Activated CD8-positive, alpha-beta memory T cell treated with anti-CD3 and anti-CD28 coated beads, Interleukin-2, amount 50 U/mL, for 1 hour (primary cell): ENCODE measurements around the gene MTM1.

Experiments
- DNase-seq: peaks from one replicate; pipeline ENCODE4 v3.0.0-alpha.2; 2020; ENCODE audit errors: extremely low read depth

MTM1 gene

GRCh38 chrX:150664290-150664689, 95.9 kb downstream of the MTM1 start:
- DNase-seq, result no peak

DNA sequence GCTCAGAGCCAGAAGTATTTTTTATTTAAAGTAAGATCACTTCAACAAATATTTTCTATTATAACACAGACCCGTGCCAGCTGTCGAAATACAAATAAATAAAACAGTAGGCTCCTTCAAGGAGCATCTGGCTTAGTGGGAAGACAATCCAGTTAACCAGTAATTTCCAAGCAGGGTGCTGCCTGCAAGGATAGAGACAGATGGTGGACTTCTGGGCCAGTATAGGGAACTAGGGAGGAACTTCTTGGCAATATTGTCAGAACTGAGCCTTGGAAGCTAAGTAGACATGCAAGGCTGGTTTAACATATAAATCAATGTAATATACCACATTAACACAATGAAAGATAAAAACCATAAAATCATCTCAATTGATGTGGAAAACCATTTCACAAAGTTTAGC, 107.8 kb downstream of the MTM1 start:
- DNase-seq, result no peak

- no peak for DNase-seq
Observed at GRCh38 chrX:150680974-150681373, 112.6 kb downstream of the MTM1 start.

DNA sequence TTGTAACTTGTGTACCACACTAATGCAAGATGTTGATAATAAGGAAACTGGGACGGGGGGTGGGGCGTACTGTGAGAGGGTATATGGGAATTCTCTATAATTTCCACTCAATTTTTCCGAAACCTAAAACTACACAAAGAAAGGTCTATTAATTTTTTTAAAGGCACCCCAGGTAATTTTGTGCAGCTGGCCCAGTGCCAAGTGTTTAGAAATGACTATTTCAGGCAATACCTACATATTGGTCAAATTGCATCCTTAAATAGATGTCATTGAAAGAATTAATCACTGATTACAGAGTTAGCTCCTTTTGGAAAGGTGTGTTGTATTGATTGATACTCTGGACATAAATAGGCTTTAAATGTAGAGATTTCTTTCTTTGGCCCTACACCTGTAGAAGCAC, 114.7 kb downstream of the MTM1 start:
- no peak for DNase-seq

DNA sequence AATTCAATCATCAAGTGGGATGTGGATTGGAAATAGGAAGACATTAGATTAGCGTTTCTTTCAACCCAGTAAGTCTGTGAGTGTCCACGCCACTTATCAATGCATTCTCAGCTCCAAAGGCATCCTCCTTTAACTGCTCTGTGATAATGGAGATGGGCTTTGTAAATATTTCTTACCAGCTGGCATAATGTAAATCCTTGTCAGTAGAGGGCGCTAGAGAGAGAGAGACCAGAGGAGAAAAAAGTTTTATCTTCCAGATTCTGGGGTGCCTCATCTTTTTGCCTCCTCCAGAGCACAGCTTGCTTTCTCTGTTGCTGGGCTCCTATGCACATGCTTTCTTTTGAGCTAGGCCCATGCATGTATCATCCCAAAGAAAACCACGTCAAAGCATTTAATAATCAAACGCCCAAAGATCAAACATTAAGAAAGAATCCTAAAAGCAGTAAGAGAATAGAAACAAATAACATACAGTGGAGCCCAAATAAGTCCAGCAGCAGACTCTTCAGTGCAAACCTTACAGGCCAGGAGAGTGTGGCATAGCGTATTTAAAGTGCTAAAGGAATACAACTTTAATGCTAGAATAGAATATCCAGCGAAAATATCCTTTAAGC, 115.2 kb downstream of the MTM1 start:
- no peak for DNase-seq

- no peak for DNase-seq
Observed at GRCh38 chrX:150688911-150689451, 120.6 kb downstream of the MTM1 start.

- DNase-seq, result no peak
Observed at GRCh38 chrX:150690126-150690525, 121.7 kb downstream of the MTM1 start.

DNA sequence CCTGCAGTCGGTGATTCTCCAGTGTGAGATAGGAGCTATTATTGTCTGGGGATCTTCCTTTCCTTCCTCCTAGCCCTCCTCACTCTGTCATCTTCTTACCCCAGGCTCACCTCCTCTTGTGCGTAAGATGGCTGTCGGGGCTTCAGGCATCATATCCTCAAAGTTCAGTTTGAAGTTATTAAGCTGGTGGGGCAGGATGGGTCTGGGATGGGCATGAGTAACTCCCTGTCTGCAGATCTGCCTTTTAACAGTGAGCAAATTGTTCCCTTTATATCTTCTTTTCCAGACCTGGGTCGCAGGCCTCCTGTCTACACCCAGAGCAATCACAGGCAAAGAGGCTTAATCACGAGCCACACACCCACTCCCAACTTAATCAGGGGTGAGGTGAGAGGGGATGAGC, 123.9 kb downstream of the MTM1 start:
- no peak for DNase-seq

DNA sequence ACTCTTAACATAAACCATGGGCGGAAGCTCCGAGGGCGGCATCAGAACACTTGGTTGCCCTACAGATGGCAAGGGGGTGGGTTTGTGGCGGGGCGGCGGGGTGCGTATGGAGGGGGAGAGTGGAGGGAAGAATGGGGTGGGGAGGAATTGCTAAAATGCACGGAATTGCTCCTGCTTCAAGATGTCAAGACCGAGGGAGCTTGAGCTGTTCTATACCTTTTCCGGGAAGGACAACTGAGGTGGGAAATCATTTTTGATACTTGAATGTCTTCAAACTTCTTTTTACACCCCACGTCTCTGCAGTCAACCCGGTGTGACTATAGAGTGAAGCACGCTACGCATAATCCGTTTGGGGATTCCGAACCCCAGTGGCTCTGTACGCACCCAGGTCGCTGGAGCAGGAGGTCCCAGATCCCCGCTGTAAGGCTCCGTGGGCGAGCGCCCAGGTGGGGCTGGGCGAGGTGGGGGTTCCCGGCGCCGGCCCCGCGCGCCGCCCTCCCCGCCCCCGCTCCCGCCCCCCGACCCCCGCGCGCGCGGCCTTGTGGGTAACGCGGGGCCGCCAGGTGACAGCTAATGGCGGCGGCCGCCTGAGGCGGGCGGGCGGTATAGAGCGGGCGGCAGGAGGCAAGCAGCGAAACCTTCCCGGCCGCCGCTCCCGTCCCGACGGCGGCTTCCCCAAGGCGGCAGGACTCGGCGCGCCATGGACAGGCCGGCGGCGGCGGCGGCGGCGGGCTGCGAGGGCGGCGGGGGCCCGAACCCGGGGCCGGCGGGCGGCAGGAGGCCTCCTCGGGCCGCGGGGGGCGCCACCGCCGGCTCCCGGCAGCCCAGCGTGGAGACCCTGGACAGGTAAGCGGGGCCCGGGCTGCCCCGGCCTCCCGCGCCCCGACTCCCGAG, 124.7 kb downstream of the MTM1 start, which contains the start of gene MTMR1:
Gene MTMR1 (plus strand): TSS at position 566 of the 894 bp plus-strand sequence. CDS start 135 bp downstream, at position 701.
- DNase-seq, result no peak

DNA sequence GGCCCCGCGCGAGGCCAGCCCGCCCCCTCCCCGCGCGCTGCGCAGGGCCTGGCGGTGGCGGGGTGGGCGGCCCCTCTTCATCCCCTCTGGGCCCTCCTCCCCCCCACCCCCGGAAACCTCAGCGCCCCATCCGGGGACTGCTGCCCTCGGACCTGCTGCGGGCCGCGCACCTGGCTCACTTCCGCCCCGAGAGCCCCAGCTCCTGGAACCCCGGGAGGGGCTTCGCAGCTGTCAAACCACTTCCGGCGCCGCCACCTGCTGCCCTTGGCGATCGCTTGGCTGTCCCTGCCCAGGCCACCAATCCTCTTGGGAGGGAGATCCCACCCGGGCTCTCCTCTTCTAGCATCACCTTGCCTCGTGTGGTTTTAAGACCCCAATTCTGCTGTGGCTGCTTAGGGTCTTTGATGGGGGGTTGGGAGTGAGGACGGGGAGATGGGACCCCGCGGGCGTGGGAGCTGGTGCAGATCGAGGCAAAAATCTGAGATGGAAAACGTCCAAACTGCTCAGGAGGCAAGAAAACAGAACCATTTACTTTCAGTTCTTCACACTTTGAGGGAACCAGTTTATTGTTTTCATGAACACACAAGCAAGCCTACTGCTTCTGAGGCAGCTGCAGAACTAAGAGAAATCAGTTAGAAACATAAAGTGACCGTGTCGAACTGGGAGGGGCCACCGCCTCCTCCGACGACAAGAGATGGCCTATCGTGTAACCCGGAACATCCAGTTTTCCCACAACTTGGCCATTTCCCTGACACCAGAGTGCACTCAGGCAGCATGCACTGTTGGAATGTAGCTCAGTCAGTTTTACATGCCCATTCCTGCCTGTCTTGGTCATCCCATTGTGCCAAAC, 125.5 kb downstream of the MTM1 start:
- no peak for DNase-seq

DNA sequence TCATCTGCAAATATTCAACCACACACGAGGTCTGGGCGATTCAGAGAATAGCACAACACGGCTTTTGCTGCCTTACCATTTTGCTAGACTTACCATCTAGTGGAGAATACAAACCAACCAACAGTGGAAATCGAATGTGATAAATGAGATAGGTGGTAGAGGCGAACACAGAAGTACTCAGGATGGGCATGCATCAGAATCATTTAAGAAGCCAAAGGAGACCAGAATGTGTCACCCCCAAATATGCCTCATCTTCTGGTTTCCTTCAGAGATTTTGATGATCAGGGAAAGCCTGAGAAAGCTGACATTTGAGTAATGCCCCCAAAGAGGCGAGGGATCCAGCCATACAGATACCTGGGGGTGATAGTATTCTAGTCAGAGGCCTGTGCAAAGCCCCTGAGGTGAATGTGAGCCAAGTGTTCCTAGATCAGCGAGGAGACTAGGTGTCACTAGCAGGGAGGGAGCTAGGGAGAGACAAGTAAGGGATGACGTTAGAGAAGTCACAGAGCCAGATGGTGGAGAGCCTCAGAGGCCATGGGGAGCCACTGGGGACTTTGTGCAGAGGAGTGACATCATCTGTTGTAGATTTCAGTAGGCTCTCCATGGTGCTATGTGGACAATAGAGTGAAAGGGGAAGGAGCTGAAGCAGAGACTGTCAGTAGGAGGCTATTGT, 126.5 kb downstream of the MTM1 start:
- DNase-seq, result no peak

DNA sequence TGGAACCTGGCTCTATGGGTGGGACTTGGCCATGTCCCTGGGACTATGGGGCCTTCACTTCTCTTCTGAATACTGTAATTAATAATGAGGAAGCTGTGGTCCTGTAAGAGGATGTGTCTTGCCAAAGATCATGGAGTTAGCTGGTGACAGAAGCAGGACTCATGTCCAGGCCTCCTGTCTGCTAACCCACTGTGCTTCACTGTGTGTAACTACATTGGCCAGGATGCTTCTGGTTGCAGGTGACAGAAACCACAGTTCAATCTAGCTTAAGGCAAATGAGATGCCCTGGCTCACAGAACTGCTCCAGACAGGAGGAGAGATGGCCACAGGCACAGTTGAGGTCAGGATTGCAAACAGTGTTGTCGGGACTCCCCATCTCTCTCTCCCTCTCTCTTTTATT, 127.9 kb downstream of the MTM1 start:
- DNase-seq, result no peak

DNA sequence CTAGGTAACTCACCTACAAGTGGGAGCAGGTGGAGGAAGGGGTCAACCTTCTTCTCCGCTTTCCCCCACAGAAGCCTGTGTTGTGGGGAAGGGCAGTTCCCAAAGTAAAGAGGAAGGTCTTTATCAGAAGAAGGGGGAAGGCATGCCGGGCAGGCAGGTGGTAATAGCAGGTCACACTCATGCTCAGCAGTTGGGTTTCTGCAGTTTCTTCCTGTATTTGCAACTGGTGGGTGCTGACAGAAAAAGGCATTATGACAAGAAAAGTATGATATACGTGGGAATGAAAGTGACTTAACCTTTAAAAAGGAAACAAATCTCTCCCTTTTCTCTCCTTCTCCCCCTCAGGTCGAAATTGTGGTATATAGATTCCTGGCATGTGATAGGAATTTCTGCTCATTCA, 128.4 kb downstream of the MTM1 start:
- DNase-seq, result no peak

- no peak for DNase-seq
Observed at GRCh38 chrX:150697641-150698040, 129.2 kb downstream of the MTM1 start.

GRCh38 chrX:150698981-150699380, 130.6 kb downstream of the MTM1 start:
- no peak for DNase-seq

DNA sequence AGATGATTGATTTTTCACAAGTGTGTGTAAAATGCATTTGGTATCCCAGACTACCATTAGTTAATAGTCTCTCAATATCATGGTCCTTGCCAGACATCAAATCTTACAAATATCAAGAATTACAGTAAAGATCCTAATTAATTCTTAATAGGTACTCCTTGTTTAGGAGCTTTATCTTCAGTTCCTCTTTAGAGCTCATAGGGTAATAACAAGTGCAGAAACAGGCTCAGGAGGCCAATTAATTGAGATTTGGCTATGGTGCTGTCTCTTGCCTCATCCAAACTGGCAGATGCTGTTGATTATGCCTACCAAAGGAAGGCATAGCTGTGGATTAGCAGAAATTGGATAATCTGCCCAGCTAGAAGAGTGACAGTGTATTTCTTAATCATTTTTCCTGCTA, 131.7 kb downstream of the MTM1 start:
- no peak for DNase-seq

- no peak for DNase-seq
Observed at GRCh38 chrX:150701377-150701776, 133.0 kb downstream of the MTM1 start.

DNA sequence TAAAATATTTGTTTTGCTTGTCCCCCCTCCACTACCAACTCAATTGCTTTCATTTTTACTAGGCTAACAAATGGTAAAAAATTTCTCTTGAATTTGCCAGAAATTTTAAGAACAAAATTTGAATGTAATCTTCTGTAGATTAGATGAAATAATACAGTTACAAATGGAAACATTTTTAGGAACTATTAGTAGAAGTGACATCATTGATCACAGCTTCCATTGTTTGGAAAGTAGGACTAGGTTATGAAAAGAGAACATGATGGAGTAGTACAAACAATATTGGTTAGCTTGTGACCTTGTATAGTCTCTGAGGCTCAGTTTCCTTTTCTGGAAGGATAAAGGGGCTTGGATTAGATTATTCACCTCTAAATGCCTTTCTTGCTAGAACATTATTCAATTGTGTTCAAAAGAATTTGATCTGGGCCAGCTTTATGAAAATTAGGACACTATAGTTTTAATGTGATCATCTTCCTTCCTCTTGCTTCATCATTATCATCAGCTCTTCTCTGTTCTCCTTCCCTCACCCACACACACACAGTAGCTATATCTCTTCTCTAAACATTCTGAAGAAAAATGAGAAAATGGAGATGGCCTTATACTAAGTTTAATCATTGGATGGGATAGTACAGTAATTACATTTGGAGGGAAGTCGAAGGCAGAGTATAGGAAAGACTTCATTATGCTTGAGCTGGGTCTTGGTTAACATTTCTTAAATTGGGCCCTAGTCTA, 134.7 kb downstream of the MTM1 start:
- no peak for DNase-seq

DNA sequence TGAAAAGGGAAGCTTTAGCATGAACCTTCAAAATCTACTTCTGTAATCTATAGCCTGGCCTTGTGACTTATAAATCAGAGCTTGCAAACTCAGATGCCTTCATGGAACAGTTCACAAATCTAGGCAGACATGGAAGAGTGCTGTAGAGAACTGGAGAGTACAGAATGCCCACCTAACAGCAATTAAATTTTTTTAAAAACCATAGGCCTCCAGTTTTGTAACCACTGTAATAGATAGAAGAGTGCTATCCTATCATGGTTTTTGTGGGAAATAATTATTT, 135.2 kb downstream of the MTM1 start:
- no peak for DNase-seq

GRCh38 chrX:150704030-150704613, 135.7 kb downstream of the MTM1 start:
- DNase-seq, result no peak

- no peak for DNase-seq
Observed at GRCh38 chrX:150712619-150713018, 144.2 kb downstream of the MTM1 start.
